SK-N-SH (cell line): ENCODE measurements around the gene DAGLA. TPM values are rescaled to one million over a fixed set of nuclear protein-coding genes. Genes with fewer than 3 reads are reported as not detected.

Experiments
- CTCF ChIA-PET: fragments of 300-600, 350-600 bp; formaldehyde crosslinking; extraction: SDS; loops from one replicate; lab custom pipeline; 2021; lab: Yijun Ruan, JAX
- POLR2A ChIA-PET: fragments of 350-600 bp; sonication (Branson Sonifier 250); formaldehyde crosslinking; extraction: SDS; loops from one replicate; lab custom pipeline; 2020; ENCODE audit warnings: antibody characterized with exemption, inconsistent platforms; lab: Yijun Ruan, JAX
- DNase-seq: peaks from one replicate; pipeline ENCODE4 v3.0.0; 2012
- H2AFZ ChIP-seq: fragments of 200-600 bp; sonication (generic); 2 replicates; pipeline ENCODE4 v1.8.1; 2016; ENCODE audit warnings: antibody characterized with exemption, mild to moderate bottlenecking, low read depth
- H3F3A ChIP-seq: fragments of 200-600 bp; sonication (generic); replicated peaks from 2 replicates; pipeline ENCODE3; 2016; ENCODE audit warnings: antibody characterized with exemption, mild to moderate bottlenecking; ENCODE audit not compliant: insufficient read depth
- H3K27ac ChIP-seq, 2 experiments: fragments of 200-500 bp in 1 of 2; fragments of 200-600 bp in 1 of 2; sonication (Bioruptor generic) in 1 of 2; sonication (generic), shearing (Covaris generic) in 1 of 2; 2 replicates each; pipeline versions ENCODE4 v1.5.1 to v1.6.1; 2014 to 2016; ENCODE audit warnings: low read depth in 2 of 2, inconsistent platforms in 1 of 2, low read length in 1 of 2, mild to moderate bottlenecking in 1 of 2, mixed read lengths in 1 of 2
- H3K27me3 ChIP-seq: fragments of 200-600 bp; sonication (generic), shearing (Covaris generic); 2 replicates; pipeline ENCODE4 v1.6.1; 2016; ENCODE audit warnings: mixed run types; ENCODE audit not compliant: insufficient read depth
- H3K36me3 ChIP-seq, 2 experiments: fragments of 200-500 bp in 1 of 2; fragments of 200-600 bp in 1 of 2; sonication (Bioruptor generic) in 1 of 2; sonication (generic) in 1 of 2; replicated peaks in 1 of 2; 2 replicates each; pipeline versions ENCODE3 to v1.5.1; 2014 to 2016; ENCODE audit warnings: low read length in 1 of 2, mild to moderate bottlenecking in 1 of 2; ENCODE audit not compliant: insufficient read depth in 2 of 2, control insufficient read depth in 1 of 2
- H3K4me1 ChIP-seq, 2 experiments: fragments of 200-500 bp in 1 of 2; fragments of 200-600 bp in 1 of 2; sonication (Bioruptor generic) in 1 of 2; sonication (generic), shearing (Covaris generic) in 1 of 2; 2 replicates each; pipeline versions ENCODE4 v1.5.1 to v1.6.1; 2014 to 2016; ENCODE audit warnings: low read depth in 1 of 2, low read length in 1 of 2, mixed run types in 1 of 2; ENCODE audit not compliant: insufficient read depth in 2 of 2, control insufficient read depth in 1 of 2
- H3K4me2 ChIP-seq: fragments of 200-600 bp; sonication (generic), shearing (Covaris generic); 2 replicates; pipeline ENCODE4 v1.6.1; 2017; ENCODE audit warnings: mixed run types
- H3K4me3 ChIP-seq, 2 experiments: fragments of 200-500 bp in 1 of 2; fragments of 200-600 bp in 1 of 2; sonication (Bioruptor generic) in 1 of 2; sonication (generic), shearing (Covaris generic) in 1 of 2; 2 replicates each; pipeline versions ENCODE4 v1.5.1 to v1.8.1; 2014 to 2016; ENCODE audit warnings: low read depth in 2 of 2, inconsistent platforms in 1 of 2, low read length in 1 of 2, mild to moderate bottlenecking in 1 of 2, mixed read lengths in 1 of 2, moderate library complexity in 1 of 2
- H3K79me2 ChIP-seq: fragments of 200-600 bp; sonication (generic); 2 replicates; pipeline ENCODE4 v1.8.1; 2017; ENCODE audit warnings: mild to moderate bottlenecking; ENCODE audit not compliant: insufficient read depth
- H3K9ac ChIP-seq: fragments of 200-600 bp; sonication (generic); 2 replicates; pipeline ENCODE4 v1.6.1; 2017; ENCODE audit warnings: mixed run types
- H3K9me2 ChIP-seq: fragments of 200-600 bp; sonication (generic); 2 replicates; pipeline ENCODE4 v1.6.1; 2017; ENCODE audit warnings: mixed run types
- H3K9me3 ChIP-seq: fragments of 200-600 bp; sonication (generic); 2 replicates; pipeline ENCODE4 v1.6.1; 2017; ENCODE audit warnings: mixed run types, mild to moderate bottlenecking, moderate library complexity
- H4K20me1 ChIP-seq: fragments of 200-600 bp; sonication (generic); 2 replicates; pipeline ENCODE4 v1.6.1; 2017; ENCODE audit warnings: mild to moderate bottlenecking, mixed run types; ENCODE audit not compliant: insufficient read depth
- CHD2 ChIP-seq: fragments of 150-350 bp; IDR thresholded peaks from 2 replicates; pipeline ENCODE4 v1.6.1; 2018; ENCODE audit warnings: low read length; ENCODE audit not compliant: partially characterized antibody
- EP300 ChIP-seq, 2 experiments: IDR thresholded peaks; 2 replicates each; pipeline versions ENCODE4 v1.4.0 to v1.6.1; 2012; ENCODE audit warnings: borderline replicate concordance in 1 of 2, low read depth in 1 of 2, low read length in 1 of 2
- FOXM1 ChIP-seq: IDR thresholded peaks from 2 replicates; pipeline ENCODE4 v1.4.0; 2012; ENCODE audit warnings: low read depth, mild to moderate bottlenecking
- GABPA ChIP-seq: IDR thresholded peaks from 2 replicates; pipeline ENCODE4 v1.4.0; 2012; ENCODE audit warnings: low read depth, mild to moderate bottlenecking
- GATA2 ChIP-seq: sonication (generic); formaldehyde crosslinking; IDR thresholded peaks from 2 replicates; pipeline ENCODE4 v1.5.0; 2020; ENCODE audit warnings: mild to moderate bottlenecking, missing genetic modification reagents
- IRF3 ChIP-seq: fragments of 150-350 bp; IDR thresholded peaks from 2 replicates; pipeline ENCODE4 v1.6.1; 2016; ENCODE audit warnings: mild to moderate bottlenecking, low read depth, low read length
- JUND ChIP-seq: IDR thresholded peaks from 2 replicates; pipeline ENCODE4 v1.4.0; 2012
- MEF2A ChIP-seq: IDR thresholded peaks from 2 replicates; pipeline ENCODE4 v1.4.0; 2012; ENCODE audit warnings: low read depth, borderline replicate concordance
- MXI1 ChIP-seq: IDR thresholded peaks from 2 replicates; pipeline ENCODE4 v1.6.1; 2012; ENCODE audit warnings: mild to moderate bottlenecking, low read depth, low read length, improper control_type of control experiment
- PBX3 ChIP-seq: IDR thresholded peaks from 2 replicates; pipeline ENCODE4; 2012
- RCOR1 ChIP-seq: fragments of 150-350 bp; IDR thresholded peaks from 2 replicates; pipeline ENCODE4 v1.6.1; 2017; ENCODE audit warnings: antibody characterized with exemption, low read length
- RFX5 ChIP-seq: IDR thresholded peaks from 2 replicates; pipeline ENCODE4 v1.6.1; 2012; ENCODE audit warnings: mild to moderate bottlenecking, improper control_type of control experiment, low read length
- RXRA ChIP-seq: IDR thresholded peaks from 2 replicates; pipeline ENCODE4 v1.4.0; 2012; ENCODE audit warnings: low read depth, mild to moderate bottlenecking, borderline replicate concordance
- SMC3 ChIP-seq: IDR thresholded peaks from 2 replicates; pipeline ENCODE4 v1.6.1; 2012; ENCODE audit warnings: low read depth, low read length, improper control_type of control experiment
- TCF12 ChIP-seq: IDR thresholded peaks from 2 replicates; pipeline ENCODE4 v1.4.0; 2012
- USF1 ChIP-seq: IDR thresholded peaks from 2 replicates; pipeline ENCODE4 v1.4.0; 2012; ENCODE audit warnings: low read depth, borderline replicate concordance
- WGBS: methylation state at CpG from one replicate; pipeline ENCODE4 v1.1.6; 2017; ENCODE audit warnings: low lambda C conversion rate; 5-methylcytosine and 5-hydroxymethylcytosine counted together
- polyA plus RNA-seq, 3 experiments: library from polyadenylated mRNA; depleted of rRNA; stranded (reverse); fragments of >200 nt; gene quantifications; 2 replicates each; pipeline ENCODE4 v1.2.3, GENCODE V29; 2012
- TF ChIP-seq, protein P1 (sequence below): IDR thresholded peaks from 2 replicates; pipeline ENCODE4 v1.4.0; 2012; ENCODE audit warnings: low read depth
- TF ChIP-seq, protein P2 (sequence below): fragments of 150-350 bp; IDR thresholded peaks from 2 replicates; pipeline ENCODE4 v1.6.1; 2017; ENCODE audit warnings: antibody characterized with exemption, low read length, low read depth, borderline replicate concordance
- TF ChIP-seq, protein P3 (sequence below): fragments of 200-600 bp; sonication (generic); IDR thresholded peaks from 2 replicates; pipeline ENCODE4 v1.6.1; 2017; ENCODE audit warnings: antibody characterized with exemption, mild to moderate bottlenecking, moderate library complexity

Gene DAGLA
- polyA plus RNA-seq, 1 of the 3 experiments (the other 2 are of a cell fraction) = 3.3 TPM

GRCh38 chr11:61635787-61636186, 44.4 kb upstream of the DAGLA start:
- H3F3A ChIP-seq = no peaks in the 10 kb centered on the region
- no peak overlapping the region for H3K4me3 ChIP-seq
- no peak overlapping the region for H2AFZ ChIP-seq
- no peaks in the 10 kb centered on the region for H3K36me3 ChIP-seq
- no peaks in the 10 kb centered on the region for H4K20me1 ChIP-seq
- H3K4me1 ChIP-seq = no peaks in the 10 kb centered on the region; a peak in 1 of 4 replicates
- H3K4me2 ChIP-seq = no peak overlapping the region
- no peak overlapping the region for H3K27ac ChIP-seq
- DNase-seq = no peak
- CTCF ChIA-PET = interaction anchor here (0.6 to 6.3 kb wide), 16 partner anchors 8 to 200 kb away, joined by 3 to 47 read pairs (median 4); no protein-coding TSS in a partner anchor
- POLR2A ChIA-PET = no interaction called here
- no peak overlapping the region for H3K9ac ChIP-seq
- no peaks in the 10 kb centered on the region for H3K9me3 ChIP-seq
- H3K27me3 ChIP-seq = no peaks in the 10 kb centered on the region; the same call in 1 of the 2 replicates
- H3K9me2 ChIP-seq = no peaks in the 10 kb centered on the region
- TF ChIP-seq JUND (no peak), MEF2A (no peak), RCOR1 (no peak), GABPA (no peak), TCF12 (no peak), GATA2 (CRISPR knock-in tag) (no peak), PBX3 (no peak), SMC3 (no peak), USF1 (no peak), MXI1 (no peak), EP300 (IDR thresholded peaks at IDR 0.05; ENCODE audit: borderline replicate concordance in 1 of 2, low read depth in 1 of 2, low read length in 1 of 2) (no peak), IRF3 (no peak), RXRA (no peak), FOXM1 (no peak), RFX5 (no peak), CHD2 (no peak)
- TF ChIP-seq, protein P1, sequence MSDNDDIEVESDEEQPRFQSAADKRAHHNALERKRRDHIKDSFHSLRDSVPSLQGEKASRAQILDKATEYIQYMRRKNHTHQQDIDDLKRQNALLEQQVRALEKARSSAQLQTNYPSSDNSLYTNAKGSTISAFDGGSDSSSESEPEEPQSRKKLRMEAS = no peak
- TF ChIP-seq, protein P2, sequence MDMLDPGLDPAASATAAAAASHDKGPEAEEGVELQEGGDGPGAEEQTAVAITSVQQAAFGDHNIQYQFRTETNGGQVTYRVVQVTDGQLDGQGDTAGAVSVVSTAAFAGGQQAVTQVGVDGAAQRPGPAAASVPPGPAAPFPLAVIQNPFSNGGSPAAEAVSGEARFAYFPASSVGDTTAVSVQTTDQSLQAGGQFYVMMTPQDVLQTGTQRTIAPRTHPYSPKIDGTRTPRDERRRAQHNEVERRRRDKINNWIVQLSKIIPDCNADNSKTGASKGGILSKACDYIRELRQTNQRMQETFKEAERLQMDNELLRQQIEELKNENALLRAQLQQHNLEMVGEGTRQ = no peak
- TF ChIP-seq, protein P3, sequence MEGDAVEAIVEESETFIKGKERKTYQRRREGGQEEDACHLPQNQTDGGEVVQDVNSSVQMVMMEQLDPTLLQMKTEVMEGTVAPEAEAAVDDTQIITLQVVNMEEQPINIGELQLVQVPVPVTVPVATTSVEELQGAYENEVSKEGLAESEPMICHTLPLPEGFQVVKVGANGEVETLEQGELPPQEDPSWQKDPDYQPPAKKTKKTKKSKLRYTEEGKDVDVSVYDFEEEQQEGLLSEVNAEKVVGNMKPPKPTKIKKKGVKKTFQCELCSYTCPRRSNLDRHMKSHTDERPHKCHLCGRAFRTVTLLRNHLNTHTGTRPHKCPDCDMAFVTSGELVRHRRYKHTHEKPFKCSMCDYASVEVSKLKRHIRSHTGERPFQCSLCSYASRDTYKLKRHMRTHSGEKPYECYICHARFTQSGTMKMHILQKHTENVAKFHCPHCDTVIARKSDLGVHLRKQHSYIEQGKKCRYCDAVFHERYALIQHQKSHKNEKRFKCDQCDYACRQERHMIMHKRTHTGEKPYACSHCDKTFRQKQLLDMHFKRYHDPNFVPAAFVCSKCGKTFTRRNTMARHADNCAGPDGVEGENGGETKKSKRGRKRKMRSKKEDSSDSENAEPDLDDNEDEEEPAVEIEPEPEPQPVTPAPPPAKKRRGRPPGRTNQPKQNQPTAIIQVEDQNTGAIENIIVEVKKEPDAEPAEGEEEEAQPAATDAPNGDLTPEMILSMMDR = no peak
- no peaks in the 10 kb centered on the region for H3K79me2 ChIP-seq
- 82% methylated on average over 5 of the region's 5 CpGs for WGBS
